ENCODE results near the gene ERV3-1.
"Not testable (repeated sequence)": the region's sequence is repeated elsewhere in the genome, so short reads cannot be mapped to it uniquely, and the experiment has no call there.

ERV3-1 gene

GRCh38 chr7:65006094-65006992 is at the start of gene ERV3-1:
Gene ERV3-1 (minus strand): TSS chr7:65006687. CDS start chr7:64993026, 13,661 bp downstream.
- DNase-seq (ENCODE audit: low spot score): peak; percentile 92

- not testable (repeated sequence) for DNase-seq (ENCODE audit: low spot score)
Measured at GRCh38 chr7:65055786-65056185, 49.3 kb upstream of the ERV3-1 start.

GRCh38 chr7:65054466-65054994 is 48.0 kb upstream of the ERV3-1 start:
- DNase-seq (ENCODE audit: low spot score): not testable (repeated sequence)

- DNase-seq (ENCODE audit: low spot score): not testable (repeated sequence)
Measured at GRCh38 chr7:65051654-65052053, 45.2 kb upstream of the ERV3-1 start.

- DNase-seq (ENCODE audit: low spot score): not testable (repeated sequence)
Measured at GRCh38 chr7:65051139-65051538, 44.7 kb upstream of the ERV3-1 start.

GRCh38 chr7:65046329-65046728 is 39.8 kb upstream of the ERV3-1 start:
- DNase-seq (ENCODE audit: low spot score): not testable (repeated sequence)

GRCh38 chr7:65045589-65045988 is 39.1 kb upstream of the ERV3-1 start:
- not testable (repeated sequence) for DNase-seq (ENCODE audit: low spot score)

- peak; percentile 50 for DNase-seq (ENCODE audit: low spot score)
Measured at GRCh38 chr7:65038767-65039166, 32.3 kb upstream of the ERV3-1 start.

GRCh38 chr7:65037740-65038688 is 31.5 kb upstream of the ERV3-1 start:
- peak; percentile 95 for DNase-seq (ENCODE audit: low spot score)

- DNase-seq (ENCODE audit: low spot score): not testable (repeated sequence)
Measured at GRCh38 chr7:65036526-65036925, 30.0 kb upstream of the ERV3-1 start.

- DNase-seq (ENCODE audit: low spot score): not testable (repeated sequence)
Measured at GRCh38 chr7:65035469-65035868, 29.0 kb upstream of the ERV3-1 start.

GRCh38 chr7:65034120-65034782 is 27.8 kb upstream of the ERV3-1 start:
- DNase-seq (ENCODE audit: low spot score): not testable (repeated sequence)

GRCh38 chr7:65033391-65033790 is 26.9 kb upstream of the ERV3-1 start:
- not testable (repeated sequence) for DNase-seq (ENCODE audit: low spot score)

- not testable (repeated sequence) for DNase-seq (ENCODE audit: low spot score)
Measured at GRCh38 chr7:65025023-65025422, 18.5 kb upstream of the ERV3-1 start.

- not testable (repeated sequence) for DNase-seq (ENCODE audit: low spot score)
Measured at GRCh38 chr7:65020978-65021377, 14.5 kb upstream of the ERV3-1 start.

GRCh38 chr7:65009881-65010280 is 3.4 kb upstream of the ERV3-1 start:
- not testable (repeated sequence) for DNase-seq (ENCODE audit: low spot score)

- not testable (repeated sequence) for DNase-seq (ENCODE audit: low spot score)
Measured at GRCh38 chr7:65009394-65009793, 2.9 kb upstream of the ERV3-1 start.

GRCh38 chr7:65007036-65007435 is 549 bp upstream of the ERV3-1 start:
- DNase-seq (ENCODE audit: low spot score): not testable (repeated sequence)

- no peak for DNase-seq (ENCODE audit: low spot score)
Measured at GRCh38 chr7:65004575-65004974, 1.9 kb downstream of the ERV3-1 start.

- DNase-seq (ENCODE audit: low spot score): no peak
Measured at GRCh38 chr7:65002972-65003585, 3.4 kb downstream of the ERV3-1 start.

- no peak for DNase-seq (ENCODE audit: low spot score)
Measured at GRCh38 chr7:65001291-65001814, 5.1 kb downstream of the ERV3-1 start.

All from D341Med (cell line).